H1 (cell line): ENCODE measurements around the gene PRR29. TPM values are rescaled to one million over a fixed set of nuclear protein-coding genes. Genes with fewer than 3 reads are reported as not detected.

Experiments
- GABPA ChIP-seq: IDR thresholded peaks from 2 replicates; pipeline ENCODE4 v1.6.1; 2011; ENCODE audit warnings: mild to moderate bottlenecking, low read length, moderate library complexity, borderline replicate concordance; ENCODE audit not compliant: insufficient read depth
- polyA plus RNA-seq, 7 experiments: library from polyadenylated mRNA; depleted of rRNA in 3 of 7; stranded (reverse) in 5 of 7; unstranded in 2 of 7; fragments of >200 nt in 5 of 7; fragments of 200-250 nt in 2 of 7; gene quantifications; 1 replicate in 5 of 7; 2 replicates in 1 of 7; 4 replicates in 1 of 7; pipeline versions ENCODE4 v1.2.1 to v1.2.3, GENCODE V29; 2011 to 2013; ENCODE audit warnings: missing spikeins in 2 of 7, mixed read lengths in 2 of 7
- total RNA-seq: library from RNA; stranded (reverse); fragmentation: NEBNext Ultra II Directional; extraction: Animal tissue kit (Norgen Biotek cat#: 25700); gene quantifications from 2 replicates; pipeline ENCODE4 v1.2.1, GENCODE V29; 2021

The PRR29 gene
- total and polyA plus RNA-seq, 2 of the 8 experiments (the other 6 are each of a cell fraction or from before 2014, with no cell fraction given) = 0.67 to 0.83 TPM

- no peak for TF ChIP-seq GABPA
Observed at GRCh38 chr17:64004218-64004770, 6.1 kb downstream of the PRR29 start (continued).
